HG03108 (cell line): Measurements from ENCODE around the gene TPMT.

Experiments
- ATAC-seq: cut with Tn5 transposase; IDR thresholded peaks from one replicate; pipeline ENCODE4 v1.9.1; 2021; ENCODE audit warnings: moderate library complexity; ENCODE audit not compliant: unreplicated experiment

Gene TPMT

DNA sequence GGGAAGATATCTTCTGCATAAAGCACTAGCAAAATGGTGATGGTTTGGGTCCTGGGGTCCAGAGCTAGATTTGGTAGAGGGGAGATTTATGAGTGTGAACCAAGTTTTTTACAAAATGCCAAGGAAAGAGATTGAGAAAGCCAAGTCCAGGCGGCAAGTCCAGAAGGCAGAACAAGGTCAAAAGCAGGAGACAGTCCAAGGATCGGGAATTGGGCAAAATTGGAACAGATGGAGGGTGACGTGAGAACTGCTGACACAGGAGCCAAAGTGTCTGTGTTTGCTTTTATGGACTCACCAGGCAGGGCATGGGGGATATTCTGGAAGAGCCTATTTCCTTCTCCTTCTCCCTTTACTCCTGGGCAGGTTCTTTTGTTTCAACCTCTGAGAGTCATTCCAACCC is 36.5 kb downstream of the TPMT start:
- no peak for ATAC-seq

DNA sequence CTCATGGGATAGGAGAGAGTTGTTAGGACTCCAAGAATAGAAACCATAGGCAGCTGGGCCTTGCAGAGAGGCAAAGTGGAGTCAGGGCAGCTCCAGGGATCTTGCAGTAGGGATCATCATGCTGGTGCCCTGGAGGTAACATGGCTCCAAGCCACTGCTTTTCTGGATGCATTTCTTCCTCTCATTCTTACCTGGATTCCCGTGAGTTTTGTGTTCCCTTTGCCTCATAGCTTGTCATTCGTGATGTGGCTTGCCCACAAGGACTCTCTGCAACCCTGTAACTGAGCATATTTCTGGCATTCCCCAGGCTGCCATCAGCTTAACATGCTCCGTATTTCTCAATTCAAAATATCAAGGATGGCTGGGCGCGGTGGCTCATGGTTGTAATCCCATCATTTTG is 37.7 kb downstream of the TPMT start:
- ATAC-seq, result no peak

GRCh38 chr6:18115356-18115755 is 39.5 kb downstream of the TPMT start:
- no peak for ATAC-seq

DNA sequence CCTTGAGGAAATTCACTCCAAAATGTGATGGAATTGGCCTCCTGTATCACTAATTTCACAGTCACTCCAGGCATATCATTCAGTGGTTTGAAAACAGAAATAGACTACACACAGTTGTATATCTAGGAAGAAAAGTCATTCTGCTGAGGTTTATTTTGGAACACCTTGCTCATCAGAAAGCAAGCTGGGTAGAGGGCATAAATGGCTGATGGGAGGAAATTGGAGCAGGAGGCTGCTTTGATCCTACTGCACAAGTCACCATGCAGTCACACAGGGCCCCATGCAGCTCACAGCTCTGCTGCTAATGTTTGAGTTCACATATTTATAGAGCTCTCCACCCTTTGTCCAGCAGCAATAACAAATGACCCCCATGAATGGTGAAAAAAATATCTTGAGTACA is 44.7 kb downstream of the TPMT start:
- ATAC-seq, result no peak

GRCh38 chr6:18107061-18107460 is 47.8 kb downstream of the TPMT start:
- ATAC-seq, result no peak

DNA sequence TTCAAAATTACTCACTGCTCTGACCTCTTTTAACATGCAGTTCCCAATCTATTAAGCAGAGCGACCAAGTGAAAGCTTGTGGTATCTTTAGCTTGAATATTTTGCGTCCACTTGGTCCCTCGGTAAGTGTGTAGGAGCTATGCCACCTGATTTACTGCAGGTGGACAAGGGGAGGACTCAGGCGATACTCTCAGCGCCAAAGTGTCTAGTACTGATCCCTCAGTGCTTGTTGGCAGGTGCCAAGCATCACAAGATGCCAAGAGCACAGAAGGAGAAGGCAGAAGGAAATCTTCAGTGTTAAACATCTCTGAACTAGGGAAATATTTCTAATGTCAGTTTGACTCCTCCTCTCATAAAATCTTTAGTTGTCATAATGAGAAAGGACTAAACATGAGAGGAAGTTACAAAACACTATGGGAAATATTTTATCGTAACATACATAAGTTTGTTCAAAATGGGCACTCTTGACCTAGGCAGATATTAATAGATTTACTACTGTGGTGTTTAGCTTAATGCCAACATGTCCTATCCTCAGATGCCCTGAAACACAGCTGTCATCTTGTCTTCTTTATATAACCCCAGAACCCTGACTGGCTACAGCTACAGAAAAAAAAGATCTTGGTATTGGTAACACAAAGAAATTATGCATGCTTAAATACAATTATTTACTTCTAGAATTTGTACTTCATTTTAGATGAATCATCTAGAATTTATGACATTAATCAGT is 51.9 kb downstream of the TPMT start:
- no peak for ATAC-seq

GRCh38 chr6:18101873-18102272 is 53.0 kb downstream of the TPMT start:
- ATAC-seq, result no peak

DNA sequence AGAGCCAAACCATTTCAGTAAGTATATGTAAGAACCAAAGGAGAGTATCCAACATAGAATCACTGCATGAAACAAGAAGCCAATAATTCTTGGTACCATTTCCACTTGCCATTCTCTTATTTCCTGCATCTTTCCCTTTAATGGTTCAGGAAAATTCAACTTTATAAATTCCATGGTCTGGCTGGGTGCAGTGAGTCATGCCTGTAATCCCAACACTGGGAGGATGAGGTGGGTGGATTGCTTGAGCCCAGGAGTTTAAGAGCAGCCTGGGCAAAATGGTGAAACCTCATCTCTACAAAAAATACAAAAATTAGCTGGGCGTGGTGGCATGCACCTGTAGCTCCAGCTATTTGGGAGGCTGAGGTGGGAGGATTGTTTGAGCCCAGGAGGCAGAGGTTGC is 53.6 kb downstream of the TPMT start:
- ATAC-seq, result no peak

DNA sequence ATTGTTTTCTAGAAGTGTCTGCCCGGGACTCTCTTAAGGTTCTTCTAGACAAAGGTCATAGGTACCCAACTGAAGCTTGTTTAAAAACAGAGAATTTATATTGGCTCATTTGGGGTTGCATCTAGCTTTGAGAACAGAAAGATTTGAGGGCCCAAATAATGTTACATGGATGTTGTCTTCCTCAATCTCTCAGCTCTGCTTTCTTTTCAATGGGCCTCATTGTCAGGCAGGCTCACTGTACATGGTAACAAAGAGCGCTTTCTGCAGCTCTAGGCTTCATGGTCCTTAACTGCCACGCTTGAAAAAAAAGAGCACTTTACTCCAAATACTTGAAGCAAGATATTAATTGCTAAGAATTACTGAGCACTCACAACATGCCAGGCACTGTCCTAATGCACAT is 54.6 kb downstream of the TPMT start:
- no peak for ATAC-seq

- ATAC-seq, result no peak
Measured at GRCh38 chr6:18099511-18099910, 55.4 kb downstream of the TPMT start.

- no peak for ATAC-seq
Measured at GRCh38 chr6:18096423-18096822, 58.5 kb downstream of the TPMT start.

DNA sequence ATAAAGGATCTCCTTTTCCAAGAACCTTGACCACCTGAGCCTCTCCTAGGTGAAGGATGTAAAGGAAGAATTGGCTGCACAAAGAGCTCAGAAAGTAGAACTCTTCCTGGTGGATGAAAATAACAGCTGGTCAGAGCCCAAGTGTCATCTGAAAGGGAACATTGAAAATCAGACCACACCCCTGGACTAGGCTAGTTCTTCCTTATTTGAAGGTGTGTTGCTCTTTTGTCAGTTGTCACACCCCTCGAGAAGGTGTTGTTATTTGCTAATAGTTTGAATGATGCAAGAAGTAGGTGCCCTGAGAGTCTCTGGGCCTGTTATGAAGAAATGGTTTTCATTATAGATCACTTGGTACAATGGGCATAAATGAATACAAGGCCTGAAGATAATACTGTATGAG is 63.5 kb downstream of the TPMT start:
- ATAC-seq, result no peak

DNA sequence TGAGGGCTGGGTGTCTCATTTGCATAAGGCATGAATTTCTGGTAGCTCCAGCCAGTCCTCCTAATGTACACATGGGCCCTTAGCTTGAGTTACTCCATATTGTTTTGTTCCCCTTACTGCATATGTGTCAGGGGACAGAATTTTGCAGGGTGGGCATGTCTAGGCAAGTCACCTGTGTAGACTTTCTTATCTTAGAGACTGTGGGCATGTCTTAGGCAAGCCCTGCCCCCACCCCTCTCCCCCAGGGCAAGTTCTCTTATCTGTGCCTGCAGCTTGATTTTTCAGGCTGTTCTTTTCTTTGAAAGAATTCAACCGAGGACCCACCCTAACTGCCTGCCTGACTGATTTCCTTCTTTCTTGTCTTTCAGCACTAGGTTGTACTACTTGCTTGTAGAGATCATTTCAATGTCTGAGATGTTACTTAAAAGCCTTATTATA is 64.5 kb downstream of the TPMT start:
- no peak for ATAC-seq

DNA sequence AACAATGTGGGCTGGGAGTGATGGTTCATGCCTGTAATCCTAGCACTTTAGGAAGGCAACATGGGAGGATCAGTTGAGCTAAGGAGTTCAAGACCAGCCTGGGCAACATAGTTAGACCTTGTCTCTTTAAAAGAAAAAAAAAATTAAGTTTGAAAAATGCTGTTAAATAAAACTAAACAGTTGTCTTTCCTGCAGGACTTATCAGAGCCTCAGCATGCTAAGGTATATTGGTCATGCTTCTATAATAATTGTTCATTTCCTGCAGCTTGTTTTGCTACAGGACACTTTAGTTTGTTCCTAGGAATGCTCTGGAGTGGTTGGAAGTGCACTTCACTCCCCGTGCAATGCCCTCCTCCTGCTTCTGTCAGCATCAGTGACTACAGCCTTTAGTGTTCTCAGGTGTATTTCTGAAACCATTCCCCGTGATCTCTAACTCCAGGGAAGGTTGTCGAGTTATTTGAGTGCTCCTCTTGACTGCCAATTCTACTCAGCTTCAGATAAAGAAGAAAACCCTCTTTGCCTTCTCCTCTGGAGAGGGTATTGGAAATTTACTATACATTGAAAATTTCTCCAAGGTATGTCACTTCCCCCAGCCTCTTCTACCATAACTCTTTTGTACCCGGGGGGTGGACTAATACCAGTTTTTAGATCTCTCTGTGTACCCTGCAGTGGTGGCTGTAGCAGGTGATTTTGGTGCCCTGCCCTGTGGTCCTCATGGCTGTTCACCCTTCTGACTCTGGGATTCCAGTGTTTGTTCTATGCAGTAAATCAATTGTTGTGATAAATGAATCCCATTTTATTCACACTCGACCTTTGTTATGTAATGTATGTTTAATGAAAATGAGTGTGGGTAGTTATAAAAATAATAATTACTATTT is 66.2 kb downstream of the TPMT start:
- no peak for ATAC-seq

DNA sequence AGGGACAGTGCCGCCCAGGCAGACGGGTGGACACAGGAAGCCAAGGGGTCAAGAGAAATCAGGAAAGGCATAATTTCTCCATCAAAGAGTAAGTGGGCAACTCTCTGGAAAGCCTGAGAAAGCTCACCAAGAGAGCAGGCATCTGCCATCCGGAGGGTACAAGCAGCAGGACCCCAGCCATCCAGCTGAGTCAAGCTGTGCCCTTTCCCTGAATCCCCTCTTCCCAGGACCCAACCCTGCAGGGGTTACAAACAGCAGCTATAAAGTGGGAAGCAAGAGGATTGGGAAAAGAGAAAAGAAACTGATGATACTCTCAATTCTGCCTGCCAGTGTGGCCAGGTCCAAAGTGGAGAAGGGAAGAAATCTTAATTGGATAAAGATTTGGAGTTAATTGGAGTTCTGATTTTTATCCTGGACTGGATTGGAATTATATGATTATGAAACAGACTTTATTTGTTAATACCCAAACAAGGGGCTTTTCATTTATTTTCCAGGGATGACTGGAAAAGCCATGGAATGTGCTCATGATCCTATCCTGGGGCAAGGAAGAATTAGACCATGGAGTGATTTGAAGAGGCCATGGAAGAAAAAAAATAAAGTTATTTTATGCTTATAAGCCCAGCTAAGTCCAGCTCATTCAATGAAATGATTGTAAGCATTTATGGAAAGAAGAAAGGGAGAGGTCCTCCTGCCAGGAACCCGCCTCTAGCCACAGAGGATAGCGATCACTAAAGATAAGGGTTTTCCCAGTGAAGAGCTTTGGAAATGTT is 67.3 kb downstream of the TPMT start:
- no peak for ATAC-seq

DNA sequence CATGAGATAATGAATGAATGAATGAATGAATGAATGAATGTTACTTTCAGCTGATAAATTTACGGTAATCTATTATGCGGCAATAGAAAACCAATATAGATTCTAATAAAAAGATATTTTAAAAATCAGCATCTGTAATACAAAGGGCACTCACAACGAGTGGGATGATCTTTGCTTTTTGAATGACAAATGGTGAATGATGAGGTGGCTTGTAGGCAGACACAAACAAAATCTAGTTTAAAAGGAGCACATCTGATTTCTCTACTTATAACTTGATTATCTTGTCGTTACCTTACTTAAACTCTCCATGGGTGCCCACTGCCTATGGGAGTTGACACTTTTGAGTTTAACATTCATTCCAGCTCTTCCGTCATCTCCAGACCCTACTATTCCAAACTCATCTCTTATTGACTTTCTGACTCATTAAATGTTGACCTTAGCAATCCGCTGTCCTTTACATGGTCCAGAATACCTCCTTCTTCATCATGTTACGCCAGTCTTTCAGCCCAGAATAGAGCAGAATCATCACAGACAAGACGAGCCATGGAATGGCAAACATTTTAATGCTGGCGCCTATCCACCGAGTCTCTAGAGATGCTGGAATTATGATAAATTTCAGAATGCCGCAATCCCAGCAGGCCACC is 73.7 kb downstream of the TPMT start:
- ATAC-seq, result no peak

- no peak for ATAC-seq
Measured at GRCh38 chr6:18080544-18080943, 74.3 kb downstream of the TPMT start.

GRCh38 chr6:18078866-18079265 is 76.0 kb downstream of the TPMT start:
- ATAC-seq, result no peak
